Sigmoid colon (tissue), 7 donors: Measurements from ENCODE around the gene C9orf153. TPM values are rescaled to one million over a fixed set of nuclear protein-coding genes. Genes with fewer than 3 reads are reported as not detected.

Source experiments
- DNase-seq: peaks from one replicate; pipeline ENCODE4 v3.0.0-alpha.2; 2019
- H3K27ac ChIP-seq, 4 donors: fragments of 200-600 bp; sonication (generic); one replicate each; pipeline ENCODE4 v1.5.1; 2016 to 2019; ENCODE audit warnings: mild to moderate bottlenecking in 1 of 4
- H3K27me3 ChIP-seq, 3 donors: fragments of 200-600 bp; sonication (generic); one replicate each; pipeline ENCODE4 v1.5.1; 2019; ENCODE audit warnings: mild to moderate bottlenecking in 1 of 3
- H3K36me3 ChIP-seq, 4 donors: fragments of 200-600 bp; sonication (generic); one replicate each; pipeline ENCODE4 v1.5.1; 2016 to 2019
- H3K4me1 ChIP-seq, 4 donors: fragments of 200-600 bp; sonication (generic); one replicate each; pipeline ENCODE4 v1.5.1; 2017 to 2019
- H3K4me3 ChIP-seq, 4 donors: fragments of 200-600 bp; sonication (generic); one replicate each; pipeline ENCODE4 v1.5.1; 2017 to 2019; ENCODE audit warnings: mild to moderate bottlenecking in 2 of 4, moderate library complexity in 1 of 4
- H3K9me3 ChIP-seq, 4 donors: fragments of 200-600 bp in 3 of 4; sonication (generic) in 3 of 4; one replicate each; pipeline versions ENCODE4 v1.5.1 to v1.6.1; 2013 to 2019
- CTCF ChIP-seq, 4 experiments: fragments of 450-650 bp in 3 of 4; fragments of 200-600 bp in 1 of 4; IDR thresholded peaks; one replicate each; pipeline ENCODE4 v1.5.1; 2016 to 2019; ENCODE audit warnings: antibody characterized with exemption in 4 of 4, mild to moderate bottlenecking in 3 of 4, moderate library complexity in 2 of 4
- EP300 ChIP-seq, 4 donors: sonication (generic); formaldehyde crosslinking; IDR thresholded peaks; one replicate each; pipeline ENCODE4 v1.6.1; 2017; ENCODE audit warnings: antibody characterized with exemption in 4 of 4
- POLR2A ChIP-seq, 2 donors: fragments of 450-650 bp; IDR thresholded peaks; one replicate each; pipeline ENCODE4 v1.6.1; 2016; ENCODE audit warnings: antibody characterized with exemption in 2 of 2, mild to moderate bottlenecking in 2 of 2, moderate library complexity in 2 of 2
- POLR2AphosphoS5 ChIP-seq, 4 donors: sonication (generic); formaldehyde crosslinking; IDR thresholded peaks; one replicate each; pipeline ENCODE4 v1.6.1; 2017; ENCODE audit warnings: antibody characterized with exemption in 4 of 4
- WGBS, 2 donors: extraction: QIAGEN DNeasy Blood & Tissue Kit; methylation state at CpG; one replicate each; pipeline ENCODE4 v1.1.7; 2013; 5-methylcytosine and 5-hydroxymethylcytosine counted together
- intact Hi-C: fragments of 100-400 bp; cut with DNase I; formaldehyde crosslinking; loops from one replicate; pipeline ENCODE4 v1.15.1; 2023
- polyA plus RNA-seq, 3 donors: library from polyadenylated mRNA; stranded (reverse); fragments of 200-250 nt; gene quantifications; one replicate each; pipeline ENCODE4 v1.2.3, GENCODE V29; 2013
- total RNA-seq, 4 donors: library from RNA; depleted of rRNA; stranded (reverse); fragments of >200 nt; gene quantifications; one replicate each; pipeline ENCODE4 v1.1.0, GENCODE V29; 2016
- donor health status: healthy with polysubstance abuse.
- donor health status: Bipolar disorder and iron deficiency.
- donor health status: healthy.

C9orf153 gene
- under 1 TPM in 2 of 4 donors, not detected in 2; 0.27 to 0.99 TPM for total RNA-seq
- under 1 TPM in 1 of 3 donors, not detected in 2; 0.09 TPM for polyA plus RNA-seq

GRCh38 chr9:86259557-86259956, at the start of gene C9orf153:
Gene C9orf153 (minus strand): TSS chr9:86259657. CDS start chr9:86229603, 30,054 bp downstream.
- intact Hi-C loops, result no loop called here

GRCh38 chr9:86308687-86309086, 49.2 kb upstream of the C9orf153 start:
- Histone ChIP-seq H3K4me1 (no peaks in the 10 kb centered on the region), H3K27ac (no peak overlapping the region), H3K4me3 (no peak overlapping the region), H3K9me3 (no peaks in the 10 kb centered on the region), H3K27me3 (no peaks in the 10 kb centered on the region), H3K36me3 (peaks cover 6 to 88% (median 45%) of the 10 kb centered on the region in 4 donors)
- intact Hi-C loops, result no loop called here
- TF ChIP-seq POLR2A (IDR thresholded peaks at IDR 0.05), result no peak
- no peak for TF ChIP-seq POLR2AphosphoS5 (IDR thresholded peaks at IDR 0.05)
- TF ChIP-seq CTCF (IDR thresholded peaks at IDR 0.05), result no peak
- no peak for DNase-seq
- WGBS, 2 donors, result 94 to 95% methylated on average over 1 of the region's 1 CpG

More at GRCh38 chr9:86259557-86259956, at the start of gene C9orf153:
- H3K4me3 ChIP-seq, result no peak within 1 kb of the TSS
- DNase-seq, result no peak
- H3K27ac ChIP-seq, result no peak within 1 kb of the TSS
- 94% methylated on average over 8 of the region's 8 CpGs for WGBS, 2 donors
- no peaks in the 10 kb centered on the region for H3K9me3 ChIP-seq
- peaks cover 0 to 20% (median 15%) of the 10 kb centered on the region in 4 donors for H3K36me3 ChIP-seq
- no peaks in the 10 kb centered on the region for H3K4me1 ChIP-seq
- no peaks in the 10 kb centered on the region for H3K27me3 ChIP-seq
- no peak for TF ChIP-seq POLR2A (IDR thresholded peaks at IDR 0.05)
- TF ChIP-seq POLR2AphosphoS5 (IDR thresholded peaks at IDR 0.05), result no peak
- TF ChIP-seq EP300 (IDR thresholded peaks at IDR 0.05), result no peak
- no peak for TF ChIP-seq CTCF (IDR thresholded peaks at IDR 0.05)

DNA sequence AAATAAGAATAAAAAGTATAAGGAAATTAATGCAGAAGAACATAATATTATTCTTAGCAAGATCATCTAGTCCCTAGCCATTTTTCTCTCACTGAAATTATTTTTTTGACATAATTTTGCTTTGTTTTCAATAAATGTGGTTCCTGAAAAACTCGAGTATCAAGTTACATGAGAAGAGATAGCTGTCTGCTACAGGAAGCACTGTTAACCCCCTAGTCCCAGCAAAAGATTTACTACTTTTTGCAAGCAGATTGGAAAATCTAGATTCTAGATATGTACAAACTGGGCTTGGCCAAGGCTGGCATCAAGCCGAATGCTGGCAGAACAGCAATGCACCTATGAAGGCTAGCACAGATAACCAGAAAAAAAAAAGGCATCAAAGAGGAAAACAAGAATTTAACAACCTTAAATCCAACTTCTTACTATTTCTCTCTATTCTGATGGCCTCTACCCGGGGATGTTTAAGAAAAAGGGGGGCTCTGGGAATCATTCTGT, 44.8 kb upstream of the C9orf153 start:
- intact Hi-C loops, result no loop called here
- Histone ChIP-seq H3K9me3 (no peaks in the 10 kb centered on the region), H3K36me3 (peaks cover 6 to 100% (median 66%) of the 10 kb centered on the region in 4 donors), H3K4me3 (no peak overlapping the region), H3K27me3 (no peaks in the 10 kb centered on the region), H3K27ac (no peak overlapping the region), H3K4me1 (no peaks in the 10 kb centered on the region)
- no peak for DNase-seq
- 47 to 71% methylated on average over 3 of the region's 3 CpGs for WGBS, 2 donors
- TF ChIP-seq POLR2A (IDR thresholded peaks at IDR 0.05) (no peak), CTCF (IDR thresholded peaks at IDR 0.05) (no peak), POLR2AphosphoS5 (IDR thresholded peaks at IDR 0.05) (no peak), EP300 (IDR thresholded peaks at IDR 0.05) (no peak)

DNA sequence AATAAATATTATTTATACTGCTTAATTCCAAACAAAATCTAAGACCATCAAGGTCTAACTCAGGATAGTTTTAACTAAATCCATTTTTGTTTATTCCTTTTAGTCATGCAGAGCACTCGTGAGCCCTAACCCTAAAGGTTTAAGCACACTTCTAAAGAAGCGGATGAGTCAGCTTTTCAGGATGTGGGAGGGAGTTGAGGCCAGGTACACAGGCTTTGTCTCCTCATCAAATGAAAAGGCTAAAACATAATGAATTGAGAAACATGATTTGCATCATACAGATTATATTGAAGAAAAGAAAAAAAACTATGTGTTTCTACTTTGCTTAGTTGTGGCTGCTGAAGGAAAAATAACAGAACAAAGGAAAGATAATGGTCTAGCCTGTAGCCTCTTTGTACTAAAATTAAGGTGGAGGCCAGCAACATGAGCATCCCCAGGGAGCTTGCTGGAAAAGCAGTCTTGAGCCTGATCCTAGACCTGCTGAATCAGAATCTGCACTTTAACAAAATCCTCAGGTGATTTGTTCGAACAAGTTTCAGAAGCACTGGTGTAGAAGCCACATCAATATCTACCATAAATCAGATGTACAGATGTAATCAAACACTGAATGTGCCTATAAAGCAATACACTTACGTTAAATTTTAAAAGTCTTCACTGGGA, 44.0 kb upstream of the C9orf153 start:
- no peaks in the 10 kb centered on the region for H3K4me1 ChIP-seq
- H3K27ac ChIP-seq, result no peak overlapping the region
- 55 to 71% methylated on average over 4 of the region's 4 CpGs for WGBS, 2 donors
- no peaks in the 10 kb centered on the region for H3K9me3 ChIP-seq
- intact Hi-C loops, result no loop called here
- no peak for TF ChIP-seq CTCF (IDR thresholded peaks at IDR 0.05)
- TF ChIP-seq EP300 (IDR thresholded peaks at IDR 0.05), result no peak
- TF ChIP-seq POLR2AphosphoS5 (IDR thresholded peaks at IDR 0.05), result no peak
- no peak for TF ChIP-seq POLR2A (IDR thresholded peaks at IDR 0.05)
- no peak for DNase-seq
- H3K27me3 ChIP-seq, result no peaks in the 10 kb centered on the region
- peaks cover 6 to 100% (median 72%) of the 10 kb centered on the region in 4 donors for H3K36me3 ChIP-seq
- no peak overlapping the region for H3K4me3 ChIP-seq
